Measurements from ENCODE around the gene SDHA. TPM values are rescaled to one million over a fixed set of nuclear protein-coding genes. Genes with fewer than 3 reads are reported as not detected.
"Not testable (repeated sequence)": the region's sequence is repeated elsewhere in the genome, so short reads cannot be mapped to it uniquely, and the experiment has no call there.

SDHA gene
- total and polyA plus RNA-seq, 2 of the 8 experiments (the other 6 are each of a cell fraction or from before 2014, with no cell fraction given), result 59.7 to 87.3 TPM

GRCh38 chr5:256347-256746 is 38.2 kb downstream of the SDHA start:
- H2AK5ac ChIP-seq (ENCODE audit: low read depth, low read length); H4K91ac ChIP-seq (replicated peaks; ENCODE audit: insufficient read length, low read length); H4K20me1 ChIP-seq (replicated peaks in 1 of 2; ENCODE audit: control insufficient read depth in 1 of 2, insufficient read depth in 2 of 2, low read length in 2 of 2); H2BK5ac ChIP-seq (ENCODE audit: low read depth, low read length); H3K79me1 ChIP-seq (ENCODE audit: low read depth, low read length); H3K18ac ChIP-seq (ENCODE audit: extremely low read depth, low read length); POLR2A ChIA-PET (ENCODE audit: partially characterized antibody); H4K8ac ChIP-seq (ENCODE audit: extremely low read depth, insufficient read depth, low read length); H3K4ac ChIP-seq (replicated peaks; ENCODE audit: insufficient read length, low read depth, low read length); H4K5ac ChIP-seq (ENCODE audit: insufficient read length, low read depth, low read length); H3K14ac ChIP-seq (ENCODE audit: insufficient read length); H3K27me3 ChIP-seq (replicated peaks in 1 of 4; ENCODE audit: control insufficient read depth in 3 of 4, extremely low read depth in 1 of 4, insufficient read depth in 3 of 4, low read length in 3 of 4); H3K23me2 ChIP-seq (ENCODE audit: low read depth, low read length); H2BK20ac ChIP-seq (ENCODE audit: low read length); H3K4me2 ChIP-seq (ENCODE audit: insufficient read depth in 1 of 2, low read depth in 2 of 2, low read length in 2 of 2); H3K79me2 ChIP-seq (ENCODE audit: control insufficient read depth in 1 of 2, insufficient read depth in 2 of 2, low read length in 2 of 2); H2BK15ac ChIP-seq (ENCODE audit: low read length); H3K27ac ChIP-seq (ENCODE audit: low read depth, low read length); H2AFZ ChIP-seq (ENCODE audit: low read length); H2BK12ac ChIP-seq (ENCODE audit: low read depth, low read length); H3K4me1 ChIP-seq (replicated peaks in 1 of 4; ENCODE audit: control insufficient read depth in 3 of 4, insufficient read depth in 4 of 4, low read length in 3 of 4); H3K4me3 ChIP-seq (ENCODE audit: extremely low read depth in 1 of 4, insufficient read depth in 2 of 4, low read depth in 3 of 4, low read length in 4 of 4); H2BK120ac ChIP-seq (replicated peaks; ENCODE audit: low read depth, low read length); DNase-seq (ENCODE audit: low read depth in 1 of 2, low spot score in 2 of 2); H3K56ac ChIP-seq (replicated peaks; ENCODE audit: insufficient read length, low read depth, low read length); H3K23ac ChIP-seq (ENCODE audit: insufficient read length); FAIRE-seq; H3K9ac ChIP-seq (replicated peaks in 1 of 4; ENCODE audit: extremely low read depth in 1 of 4, low read depth in 3 of 4, low read length in 3 of 4): not testable (repeated sequence)
- Histone ChIP-seq H3K36me3 (ENCODE audit: control insufficient read depth in 2 of 4, insufficient read depth in 4 of 4, low read length in 3 of 4) (peaks cover 2 to 43% (median 22%) of the 10 kb centered on the region in 4 experiments; a peak in 7 of 8 replicates), H3K9me3 (ENCODE audit: insufficient read depth in 2 of 2, low read depth in 1 of 2, low read length in 1 of 2) (peaks cover 0 to 24% of the 10 kb centered on the region in 2 experiments; a peak in 1 of 4 replicates)
- CTCF ChIA-PET (ENCODE audit: partially characterized antibody), result interaction anchor here (1.5 kb wide), 1 partner anchor 10 kb away, joined by 3 read pairs; no protein-coding TSS in a partner anchor
- 93% methylated on average over 8 of the region's 8 CpGs; no CpG with 5 or more reads in 1 of the 2 experiments for WGBS, 2 experiments (ENCODE audit: extremely low coverage in 1 of 2, insufficient coverage in 1 of 2, insufficient read length in 1 of 2, insufficient replicate concordance in 2 of 2, low coverage in 1 of 2, low lambda C conversion rate in 2 of 2, missing lambda C conversion rate in 1 of 2)
